Ovary (tissue), 3 donors: Measurements from ENCODE around the gene PPP6R1.

Experiments used
- CTCF ChIP-seq, 3 donors: fragments of 450-650 bp in 2 of 3; fragments of 200-600 bp in 1 of 3; IDR thresholded peaks; one replicate each; pipeline versions ENCODE4 v1.5.1 to v1.8.0; 2016 to 2022; ENCODE audit warnings: antibody characterized with exemption in 3 of 3, mild to moderate bottlenecking in 1 of 3
- EP300 ChIP-seq: sonication (generic); formaldehyde crosslinking; IDR thresholded peaks from one replicate; pipeline ENCODE4 v1.6.1; 2017; ENCODE audit warnings: antibody characterized with exemption
- POLR2A ChIP-seq: fragments of 450-650 bp; IDR thresholded peaks from one replicate; pipeline ENCODE4 v1.6.1; 2017; ENCODE audit warnings: antibody characterized with exemption, mild to moderate bottlenecking, moderate library complexity
- donor health status: DM: no; HTN: no; CAD: no.

GRCh38 chr19:55266404-55266803 is 7.6 kb upstream of the PPP6R1 start:
- TF ChIP-seq CTCF (IDR thresholded peaks at IDR 0.05), result no peak
- TF ChIP-seq POLR2A, result no peak
- no peak for TF ChIP-seq EP300
